ENCODE data around the gene MEIOC. TPM values are rescaled to one million over a fixed set of nuclear protein-coding genes. Genes with fewer than 3 reads are reported as not detected.

MEIOC gene
- total and polyA plus RNA-seq, 2 of the 8 experiments (the other 6 are each of a cell fraction or from before 2014, with no cell fraction given): 4.2 to 4.8 TPM

- no peaks in the 10 kb centered on the region for H3K9me3 ChIP-seq (ENCODE audit: insufficient read depth in 2 of 2, low read depth in 1 of 2, low read length in 1 of 2)
- H3K4me2 ChIP-seq (ENCODE audit: insufficient read depth in 1 of 2, low read depth in 2 of 2, low read length in 2 of 2): no peak overlapping the region
- H2BK120ac ChIP-seq (replicated peaks; ENCODE audit: low read depth, low read length): no peak overlapping the region
- H4K5ac ChIP-seq (ENCODE audit: insufficient read length, low read depth, low read length): no peak overlapping the region
- H3K36me3 ChIP-seq (ENCODE audit: control insufficient read depth in 2 of 4, insufficient read depth in 4 of 4, low read length in 3 of 4): no peaks in the 10 kb centered on the region
- H3K4me1 ChIP-seq (replicated peaks in 1 of 4; ENCODE audit: control insufficient read depth in 3 of 4, insufficient read depth in 4 of 4, low read length in 3 of 4): peaks cover 0 to 4% (median under 1%) of the 10 kb centered on the region in 4 experiments; a peak in 2 of 7 replicates
- no peak for DNase-seq (ENCODE audit: low read depth in 1 of 2, low spot score in 2 of 2)
- H2BK20ac ChIP-seq (ENCODE audit: low read length): no peak overlapping the region
- no peak overlapping the region; the same call in 1 of the 2 replicates for H2BK12ac ChIP-seq (ENCODE audit: low read depth, low read length)
- no peaks in the 10 kb centered on the region for H3K23me2 ChIP-seq (ENCODE audit: low read depth, low read length)
- no peak overlapping the region for H3K18ac ChIP-seq (ENCODE audit: extremely low read depth, low read length)
- H2AK5ac ChIP-seq (ENCODE audit: low read depth, low read length): no peak overlapping the region
- H3K4ac ChIP-seq (replicated peaks; ENCODE audit: insufficient read length, low read depth, low read length): no peak overlapping the region
- POLR2A ChIA-PET (ENCODE audit: partially characterized antibody): interaction anchor here (1.2 kb wide), 1 partner anchor 54 kb away, joined by 4 read pairs; no protein-coding TSS in a partner anchor
- H3K23ac ChIP-seq (ENCODE audit: insufficient read length): no peak overlapping the region
- H2AFZ ChIP-seq (ENCODE audit: low read length): no peak overlapping the region
- H3K27me3 ChIP-seq (replicated peaks in 1 of 4; ENCODE audit: control insufficient read depth in 3 of 4, extremely low read depth in 1 of 4, insufficient read depth in 3 of 4, low read length in 3 of 4): no peaks in the 10 kb centered on the region
- H3K56ac ChIP-seq (replicated peaks; ENCODE audit: insufficient read length, low read depth, low read length): no peak overlapping the region
- no peak overlapping the region for H3K27ac ChIP-seq (ENCODE audit: low read depth, low read length)
- CTCF ChIA-PET (ENCODE audit: partially characterized antibody): interaction anchor here (1.2 to 10.8 kb wide), 9 partner anchors 10 to 275 kb away, joined by 3 to 84 read pairs (median 5); no protein-coding TSS in a partner anchor
- no peak overlapping the region for H3K14ac ChIP-seq (ENCODE audit: insufficient read length)
- no peak for FAIRE-seq
- no peak overlapping the region for H2BK15ac ChIP-seq (ENCODE audit: low read length)
- no peaks in the 10 kb centered on the region for H4K20me1 ChIP-seq (replicated peaks in 1 of 2; ENCODE audit: control insufficient read depth in 1 of 2, insufficient read depth in 2 of 2, low read length in 2 of 2)
- no peak overlapping the region for H2BK5ac ChIP-seq (ENCODE audit: low read depth, low read length)
- H3K4me3 ChIP-seq (ENCODE audit: extremely low read depth in 1 of 4, insufficient read depth in 2 of 4, low read depth in 3 of 4, low read length in 4 of 4): no peak overlapping the region
- no peak overlapping the region for H4K8ac ChIP-seq (ENCODE audit: extremely low read depth, insufficient read depth, low read length)
- 72% methylated on average over 8 of the region's 8 CpGs; no CpG with 5 or more reads in 1 of the 2 experiments for WGBS, 2 experiments (ENCODE audit: extremely low coverage in 1 of 2, insufficient coverage in 1 of 2, insufficient read length in 1 of 2, insufficient replicate concordance in 2 of 2, low coverage in 1 of 2, low lambda C conversion rate in 2 of 2, missing lambda C conversion rate in 1 of 2)
- H4K91ac ChIP-seq (replicated peaks; ENCODE audit: insufficient read length, low read length): no peak overlapping the region
- H3K79me2 ChIP-seq (ENCODE audit: control insufficient read depth in 1 of 2, insufficient read depth in 2 of 2, low read length in 2 of 2): no peaks in the 10 kb centered on the region
- no peak overlapping the region for H3K9ac ChIP-seq (replicated peaks in 1 of 4; ENCODE audit: extremely low read depth in 1 of 4, low read depth in 3 of 4, low read length in 3 of 4)
- H3K79me1 ChIP-seq (ENCODE audit: low read depth, low read length): no peaks in the 10 kb centered on the region
- TF ChIP-seq SRF (IDR thresholded peaks at IDR 0.05; ENCODE audit: low read depth, low read length): no peak
- TF ChIP-seq ATF3 (IDR thresholded peaks at IDR 0.05; ENCODE audit: insufficient read depth, low read depth, low read length): no peak
- no peak for TF ChIP-seq BACH1 (IDR thresholded peaks at IDR 0.05; ENCODE audit: low read length)
- TF ChIP-seq JUN (IDR thresholded peaks at IDR 0.05; ENCODE audit: low read depth, low read length): no peak
- no peak for TF ChIP-seq HDAC2 (IDR thresholded peaks at IDR 0.05; ENCODE audit: borderline replicate concordance in 1 of 2, low read depth in 2 of 2, low read length in 2 of 2)
- no peak for TF ChIP-seq NANOG (IDR thresholded peaks at IDR 0.05; ENCODE audit: insufficient read depth, low read depth, low read length, poor library complexity, severe bottlenecking)
- no peak for TF ChIP-seq TAF7 (optimal IDR thresholded peaks at IDR 0.05; ENCODE audit: borderline replicate concordance, low read depth, low read length)
- TF ChIP-seq MAX (IDR thresholded peaks at IDR 0.05): no peak
- TF ChIP-seq NRF1 (IDR thresholded peaks at IDR 0.05; ENCODE audit: low read depth, low read length): no peak
- TF ChIP-seq HDAC6 (IDR thresholded peaks at IDR 0.05; ENCODE audit: low read depth, low read length): no peak
- TF ChIP-seq GABPA (IDR thresholded peaks at IDR 0.05; ENCODE audit: borderline replicate concordance, insufficient read depth, low read length): no peak
These were observed 22.3 kb upstream of the MEIOC start for GRCh38 chr17:44633998-44634397.

Measured in H1 (cell line).